CD1c-positive myeloid dendritic cell (primary cell): ENCODE results near the gene TSPAN2.
A peak's percentile ranks its signal among the peaks of the same experiment; 100 is the strongest.

Experiments used
- DNase-seq: peaks from one replicate; pipeline ENCODE4 v3.0.0-alpha.2; 2016; ENCODE audit errors: extremely low spot score

Gene TSPAN2

GRCh38 chr1:115074839-115075534, 14.3 kb downstream of the TSPAN2 start:
- no peak for DNase-seq

- no peak for DNase-seq
Measured at GRCh38 chr1:115073298-115074087, 15.8 kb downstream of the TSPAN2 start.

GRCh38 chr1:115071012-115071664, 18.2 kb downstream of the TSPAN2 start:
- no peak for DNase-seq

- DNase-seq = no peak
Measured at GRCh38 chr1:115069659-115070308, 19.5 kb downstream of the TSPAN2 start.

DNA sequence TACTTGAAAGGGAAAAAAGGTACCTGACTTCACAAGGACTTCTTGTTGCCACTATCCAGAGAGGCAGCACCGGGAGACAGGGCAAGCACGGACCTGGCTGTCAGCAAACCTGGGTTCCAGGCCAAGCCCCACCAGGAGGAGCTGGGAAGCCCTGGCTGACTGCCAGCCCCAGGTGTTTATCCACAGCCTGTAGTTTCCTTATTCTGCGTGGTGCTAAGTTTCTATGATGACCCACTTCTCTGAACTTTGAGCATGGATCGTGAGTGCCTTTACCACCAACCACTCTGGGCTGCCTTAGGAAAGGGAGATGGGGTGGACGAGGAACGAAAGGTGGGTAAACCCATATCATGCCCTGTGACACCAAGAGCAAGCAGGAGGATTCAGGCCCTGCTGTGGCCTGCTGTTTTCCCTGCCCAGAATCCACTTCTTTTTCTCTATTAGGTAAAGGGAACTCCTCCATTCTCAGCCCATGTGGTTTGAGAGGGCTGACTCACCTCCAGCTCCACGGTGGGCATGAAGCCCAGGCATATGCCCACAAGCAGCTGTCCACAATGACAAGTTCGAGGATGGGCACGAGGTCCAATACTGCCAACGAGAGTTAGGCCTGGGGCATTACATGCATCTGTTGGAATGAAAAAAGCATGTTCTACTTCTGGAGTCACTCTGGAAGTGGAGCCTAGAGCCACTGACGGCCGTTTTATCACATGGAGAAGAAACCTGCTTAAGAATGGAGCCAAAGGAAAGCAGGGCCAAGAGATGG, 20.3 kb downstream of the TSPAN2 start:
- no peak for DNase-seq

DNA sequence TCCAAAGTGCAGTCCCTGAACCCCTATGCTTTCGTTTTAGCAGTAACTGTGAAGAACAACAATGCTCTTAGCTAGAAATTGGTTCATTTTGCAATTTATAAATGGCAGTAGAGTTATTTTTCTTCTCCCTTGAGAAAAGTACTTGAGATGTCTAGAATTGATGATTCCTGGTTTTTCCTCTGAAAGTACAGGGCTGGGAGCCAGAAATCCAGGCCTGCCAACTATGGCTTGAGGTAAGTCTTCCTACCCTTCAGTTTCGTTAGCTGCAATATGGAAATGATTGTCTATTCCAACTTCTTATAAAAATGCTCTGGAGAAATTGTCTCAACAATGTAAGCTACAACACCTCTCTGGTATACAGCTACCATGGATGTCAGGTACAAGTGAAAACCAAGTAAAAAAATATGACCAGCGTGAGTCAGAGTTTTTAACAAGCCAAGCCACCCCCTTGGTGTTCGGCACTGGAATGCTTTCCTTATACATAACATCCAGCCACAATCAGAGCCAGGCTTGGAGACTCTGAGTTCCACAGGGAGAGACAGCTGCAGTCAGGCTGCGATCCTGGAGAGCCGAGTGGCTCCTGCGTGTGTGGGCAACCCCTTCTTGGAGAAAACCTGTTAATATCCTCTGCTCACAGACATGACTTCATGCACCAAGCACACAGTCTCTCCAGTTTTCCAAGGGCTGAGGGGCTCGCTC, 22.0 kb downstream of the TSPAN2 start:
- no peak for DNase-seq

- no peak for DNase-seq
Measured at GRCh38 chr1:115065021-115065420, 24.3 kb downstream of the TSPAN2 start.

DNA sequence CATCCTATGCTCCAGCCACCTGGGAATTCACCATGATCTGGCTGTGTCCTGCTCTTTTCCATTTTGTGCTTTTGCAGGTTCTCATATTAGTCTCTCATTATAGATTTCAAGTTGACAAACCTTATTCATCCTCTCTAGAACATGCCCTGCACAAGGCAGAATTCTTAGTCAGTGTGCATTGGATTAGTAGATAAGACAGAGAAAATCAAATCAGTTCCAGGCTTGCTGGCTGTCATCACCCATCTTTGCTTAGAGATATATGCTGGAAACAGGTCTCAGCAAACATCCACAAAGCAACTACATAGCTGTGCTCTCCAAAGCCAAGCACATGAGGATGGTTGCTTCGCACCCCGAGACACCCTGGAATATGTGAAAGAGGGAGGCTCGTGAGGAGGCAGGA, 24.8 kb downstream of the TSPAN2 start:
- no peak for DNase-seq

DNA sequence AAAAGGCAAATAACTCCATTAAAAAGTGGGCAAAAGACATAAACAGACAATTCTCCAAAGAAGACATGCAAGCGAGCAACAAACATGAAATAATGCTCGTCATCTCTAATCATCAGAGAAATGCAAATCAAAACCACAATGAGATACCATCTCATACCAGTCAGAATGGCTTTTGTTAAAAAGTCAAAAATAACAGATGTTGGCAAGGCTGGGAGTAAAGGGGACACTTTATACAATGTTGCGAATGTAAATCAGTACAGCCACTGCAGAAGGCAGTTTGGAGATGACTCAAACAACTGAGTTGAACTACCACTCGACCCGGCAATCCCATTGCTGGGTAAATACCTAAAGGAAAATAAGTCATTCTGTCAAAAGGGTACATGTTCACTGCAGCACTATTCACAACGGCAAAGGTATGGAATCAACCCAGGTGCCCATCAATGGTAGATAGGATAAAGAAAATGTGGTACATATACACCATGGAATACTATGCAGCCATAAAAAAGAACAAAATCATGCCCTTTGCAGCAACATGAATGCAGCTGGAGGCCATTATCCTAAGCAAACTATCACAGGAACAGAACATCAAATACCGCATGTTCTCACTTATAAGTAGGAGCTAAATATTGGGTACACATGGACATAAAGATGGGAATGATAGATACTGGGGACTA, 25.9 kb downstream of the TSPAN2 start:
- DNase-seq = peak; percentile 11

DNA sequence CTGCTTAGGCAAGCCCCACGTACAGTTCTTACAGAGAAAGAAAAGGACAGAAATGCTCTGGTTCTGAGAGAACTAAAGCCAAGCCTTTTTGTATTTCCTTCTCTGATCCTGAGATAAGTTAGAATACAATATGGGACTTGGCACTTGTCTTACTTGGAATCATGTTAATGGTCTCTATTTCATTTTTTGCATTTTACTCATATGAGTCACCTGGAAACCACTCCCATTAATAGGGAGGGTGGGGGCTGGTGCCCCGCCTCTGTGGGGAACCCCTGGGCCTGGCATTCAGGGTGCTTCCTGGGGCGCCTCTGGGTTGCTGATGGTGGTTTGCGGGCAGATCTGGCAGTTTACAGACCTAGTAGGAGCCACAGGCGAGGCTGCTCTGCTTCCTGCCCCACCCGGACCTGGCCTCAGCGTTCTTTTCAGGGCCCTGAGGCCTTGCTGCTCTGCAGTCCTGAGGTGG, 26.7 kb downstream of the TSPAN2 start:
- peak; percentile 66 for DNase-seq

DNA sequence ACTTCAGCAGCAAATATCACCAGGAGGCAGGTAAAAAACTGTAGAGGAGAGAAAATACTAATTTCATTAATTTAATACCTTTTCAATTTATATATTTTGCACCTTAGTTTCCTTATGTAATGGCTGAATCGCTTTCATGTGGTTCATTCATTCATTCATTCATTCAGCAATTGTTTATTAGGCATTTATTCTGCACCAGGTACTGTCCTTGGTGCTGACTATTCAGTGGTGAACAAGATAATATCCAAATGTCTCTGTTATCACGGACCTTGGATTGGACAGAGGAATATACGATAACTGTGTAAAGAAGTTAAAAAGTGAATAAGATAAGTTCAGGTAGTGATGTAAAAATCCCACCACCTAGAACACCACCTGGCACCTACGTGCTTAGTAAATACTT, 28.8 kb downstream of the TSPAN2 start:
- DNase-seq = no peak

DNA sequence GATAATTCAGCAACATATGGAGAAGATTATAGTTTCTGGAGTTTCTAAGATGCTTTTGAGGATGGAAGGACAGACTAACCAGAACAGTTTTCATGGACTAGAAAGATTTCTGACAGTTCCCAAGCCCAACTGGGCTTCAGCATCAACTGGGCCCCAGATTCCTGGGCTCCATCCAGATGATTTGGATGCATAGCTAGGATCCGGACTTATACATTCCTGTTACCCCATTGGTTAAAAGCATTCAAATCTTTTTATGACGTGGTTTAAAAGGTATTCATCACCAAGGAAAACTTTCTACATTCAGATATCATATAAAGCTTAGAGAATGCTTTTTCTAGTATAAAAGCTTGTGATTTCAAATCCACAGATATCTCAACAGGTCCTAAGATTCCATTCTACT, 30.0 kb downstream of the TSPAN2 start:
- DNase-seq = no peak

DNA sequence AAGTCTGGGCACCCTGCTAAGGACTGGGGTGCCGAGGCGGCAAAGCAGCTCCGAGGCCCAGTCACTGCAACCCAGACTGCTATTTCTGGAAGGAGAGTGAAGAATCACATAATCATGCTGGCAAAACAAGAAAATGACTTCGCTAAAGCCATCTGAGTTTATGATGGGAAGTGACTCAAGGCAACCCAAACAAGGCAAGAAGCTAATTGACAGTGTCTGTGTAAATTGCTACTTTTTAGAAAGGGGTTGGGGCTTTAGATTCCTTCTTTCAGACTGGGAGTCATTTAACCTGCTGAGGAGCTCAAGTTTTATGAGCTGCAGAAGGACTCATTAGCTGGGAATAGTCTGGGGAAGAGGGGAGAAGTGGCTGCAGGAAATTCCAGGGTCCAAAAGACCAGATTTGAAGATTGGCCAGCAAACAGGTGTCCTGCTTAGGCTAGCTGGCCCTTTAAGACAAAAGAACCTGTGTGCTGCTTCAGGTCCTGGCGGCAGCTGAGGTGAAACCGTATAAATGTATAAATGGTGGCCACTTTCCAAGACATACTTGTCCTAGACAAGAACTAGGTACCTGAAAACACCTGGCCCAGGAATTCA, 31.5 kb downstream of the TSPAN2 start:
- DNase-seq = no peak

- DNase-seq = peak; percentile 66
Measured at GRCh38 chr1:115056395-115056798, 32.9 kb downstream of the TSPAN2 start.

DNA sequence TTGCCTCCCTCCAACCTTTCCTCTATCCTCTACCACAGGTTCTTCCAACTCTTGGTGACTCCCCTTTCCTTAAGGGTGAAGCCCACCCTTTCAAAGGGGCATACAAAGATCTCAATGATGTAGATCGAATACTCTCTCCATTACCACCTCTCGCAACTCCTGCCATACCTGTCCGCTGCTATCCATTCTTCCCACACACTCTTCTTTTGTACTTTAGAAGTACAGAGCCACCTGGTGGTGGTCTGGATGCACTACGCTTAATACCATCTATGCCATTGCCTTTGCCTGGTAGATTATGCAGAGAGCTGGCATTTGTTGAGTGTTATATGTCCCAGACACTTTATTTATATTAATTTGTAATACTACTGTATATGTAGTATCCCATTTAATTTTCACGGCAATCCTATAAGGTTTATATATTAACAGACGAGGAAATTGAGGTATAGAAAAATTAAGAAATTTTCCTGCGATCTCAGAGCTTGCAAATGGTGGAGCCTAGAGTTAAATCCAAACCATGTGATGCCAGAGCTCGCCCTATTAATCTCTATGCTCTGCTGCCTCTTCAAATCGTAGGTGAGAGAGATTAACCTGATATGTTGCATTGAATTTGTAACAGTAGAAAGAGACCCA, 36.7 kb downstream of the TSPAN2 start:
- DNase-seq = peak; percentile 63

- no peak for DNase-seq
Measured at GRCh38 chr1:115051850-115052249, 37.5 kb downstream of the TSPAN2 start.

- DNase-seq = no peak
Measured at GRCh38 chr1:115046751-115047150, 42.6 kb downstream of the TSPAN2 start.

DNA sequence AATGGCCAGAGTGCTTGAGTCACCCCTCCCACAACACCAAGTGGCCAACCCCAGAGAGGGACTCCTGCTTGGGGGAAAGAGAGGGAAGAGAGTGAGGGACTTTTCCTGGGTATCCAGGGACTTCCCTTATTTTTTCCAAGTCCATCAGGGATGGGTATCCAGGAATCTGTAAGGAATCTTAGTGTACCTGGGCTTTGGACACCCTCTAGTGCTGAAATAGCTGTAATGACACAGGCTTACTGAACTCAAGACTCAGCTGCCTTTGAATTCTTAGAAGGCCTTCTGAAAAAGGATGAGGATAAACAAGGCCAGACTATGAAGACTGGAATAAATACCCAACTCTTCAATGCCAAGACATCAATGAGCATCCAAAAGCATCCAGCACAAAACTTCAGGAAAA, 47.6 kb downstream of the TSPAN2 start:
- DNase-seq = no peak

DNA sequence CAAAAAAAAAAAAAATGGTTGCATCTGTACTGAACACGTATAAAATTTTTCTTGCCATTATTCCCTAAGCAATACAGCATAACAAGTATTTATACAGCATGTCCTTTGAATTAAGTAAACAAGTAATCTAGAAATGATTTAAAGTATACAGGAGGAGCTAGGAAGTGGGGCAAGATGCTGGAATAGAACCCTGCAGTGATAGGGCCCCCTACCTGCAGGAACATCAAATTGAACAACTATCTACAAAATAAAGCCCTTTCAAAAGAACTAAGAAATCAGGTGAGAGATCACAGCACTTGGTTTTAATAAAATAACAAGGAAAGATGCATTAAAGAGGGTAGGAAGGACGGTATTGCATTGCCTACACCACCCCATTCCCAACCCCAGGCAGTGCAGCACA, 48.8 kb downstream of the TSPAN2 start:
- DNase-seq = no peak
